H9 (cell line): ENCODE data around the gene RTN4R. TPM values are rescaled to one million over a fixed set of nuclear protein-coding genes. Genes with fewer than 3 reads are reported as not detected.

Source experiments
- DNase-seq: peaks from one replicate; pipeline ENCODE4 v3.0.0-alpha.2; 2017
- H2AFZ ChIP-seq: one replicate; pipeline ENCODE4 v1.6.1; 2013; ENCODE audit warnings: mild to moderate bottlenecking, low read length, control low read depth, moderate library complexity
- H2AK5ac ChIP-seq: 2 replicates; pipeline ENCODE4 v1.6.1; 2013; ENCODE audit warnings: low read length, control low read depth, mixed read lengths; ENCODE audit not compliant: insufficient read length
- H2BK120ac ChIP-seq: one replicate; pipeline ENCODE4 v1.6.1; 2013; ENCODE audit warnings: low read depth, mild to moderate bottlenecking, low read length, control low read depth, inconsistent platforms; ENCODE audit not compliant: poor library complexity, severe bottlenecking
- H2BK12ac ChIP-seq: 2 replicates; pipeline ENCODE4 v1.6.1; 2013; ENCODE audit warnings: low read length, control low read depth, mixed read lengths, low read depth; ENCODE audit not compliant: insufficient read length
- H2BK15ac ChIP-seq: 2 replicates; pipeline ENCODE4 v1.6.1; 2013; ENCODE audit warnings: low read depth, low read length, control low read depth
- H2BK20ac ChIP-seq: one replicate; pipeline ENCODE4 v1.6.1; 2013; ENCODE audit warnings: low read depth, mild to moderate bottlenecking, low read length, control low read depth, inconsistent platforms; ENCODE audit not compliant: poor library complexity, severe bottlenecking
- H2BK5ac ChIP-seq: 2 replicates; pipeline ENCODE4 v1.6.1; 2013; ENCODE audit warnings: low read length, control low read depth, mixed read lengths; ENCODE audit not compliant: insufficient read length
- H3K14ac ChIP-seq: 2 replicates; pipeline ENCODE4 v1.6.1; 2013; ENCODE audit warnings: low read length, control low read depth; ENCODE audit not compliant: insufficient read depth
- H3K18ac ChIP-seq: 2 replicates; pipeline ENCODE4 v1.6.1; 2013; ENCODE audit warnings: low read depth, mild to moderate bottlenecking, mixed read lengths, low read length, control low read depth; ENCODE audit not compliant: insufficient read length
- H3K23ac ChIP-seq: 2 replicates; pipeline ENCODE4 v1.6.1; 2013; ENCODE audit warnings: low read length, control low read depth, mixed read lengths, low read depth; ENCODE audit not compliant: insufficient read length
- H3K23me2 ChIP-seq: 2 replicates; pipeline ENCODE4 v1.6.1; 2013; ENCODE audit warnings: low read depth, mild to moderate bottlenecking, mixed read lengths, low read length, control low read depth; ENCODE audit not compliant: insufficient read length, poor library complexity, severe bottlenecking
- H3K27ac ChIP-seq: 2 replicates; pipeline ENCODE4 v1.5.1; 2013; ENCODE audit warnings: low read length, control low read depth, mixed read lengths, low read depth; ENCODE audit not compliant: insufficient read length
- H3K27me3 ChIP-seq: 2 replicates; pipeline ENCODE4 v1.6.1; 2013; ENCODE audit warnings: low read length, control low read depth, inconsistent platforms; ENCODE audit not compliant: insufficient read depth
- H3K4ac ChIP-seq: 2 replicates; pipeline ENCODE4 v1.6.1; 2013; ENCODE audit warnings: low read depth, mild to moderate bottlenecking, control low read depth, inconsistent platforms, low read length, moderate library complexity
- H3K4me1 ChIP-seq: 2 replicates; pipeline ENCODE4 v1.6.1; 2013; ENCODE audit warnings: low read length, control low read depth, inconsistent platforms; ENCODE audit not compliant: insufficient read depth
- H3K4me2 ChIP-seq: 2 replicates; pipeline ENCODE4 v1.6.1; 2013; ENCODE audit warnings: low read length, control low read depth, mixed read lengths; ENCODE audit not compliant: insufficient read length, insufficient read depth
- H3K56ac ChIP-seq: 2 replicates; pipeline ENCODE4 v1.6.1; 2013; ENCODE audit warnings: low read depth, mild to moderate bottlenecking, mixed read lengths, low read length, control low read depth; ENCODE audit not compliant: insufficient read length
- H3K79me1 ChIP-seq: 2 replicates; pipeline ENCODE4 v1.6.1; 2013; ENCODE audit warnings: low read depth, mild to moderate bottlenecking, moderate library complexity, low read length, control low read depth, inconsistent platforms; ENCODE audit not compliant: insufficient read depth, poor library complexity, severe bottlenecking
- H3K79me2 ChIP-seq: 2 replicates; pipeline ENCODE4 v1.6.1; 2013; ENCODE audit warnings: low read length, control low read depth, inconsistent platforms; ENCODE audit not compliant: insufficient read depth
- H3K9ac ChIP-seq: 2 replicates; pipeline ENCODE4 v1.6.1; 2013; ENCODE audit warnings: low read length, control low read depth, mixed read lengths; ENCODE audit not compliant: insufficient read length; ENCODE audit errors: extremely low read depth
- H3K9me3 ChIP-seq: one replicate; pipeline ENCODE4 v1.6.1; 2013; ENCODE audit warnings: low read depth, low read length, inconsistent platforms; ENCODE audit not compliant: control insufficient read depth
- H3T11ph ChIP-seq: one replicate; pipeline ENCODE4 v1.6.1; 2013; ENCODE audit warnings: mild to moderate bottlenecking, low read length, control low read depth, inconsistent platforms
- H4K20me1 ChIP-seq: one replicate; pipeline ENCODE4 v1.6.1; 2013; ENCODE audit not compliant: control insufficient read depth, insufficient read length, insufficient read depth
- H4K5ac ChIP-seq: 2 replicates; pipeline ENCODE4 v1.6.1; 2013; ENCODE audit warnings: low read depth, mild to moderate bottlenecking, mixed read lengths, low read length, control low read depth; ENCODE audit not compliant: insufficient read length
- H4K8ac ChIP-seq: replicated peaks from 2 replicates; pipeline ENCODE4 v1.6.1; 2013; ENCODE audit warnings: low read length, control low read depth, mixed read lengths, low read depth; ENCODE audit not compliant: insufficient read length
- H4K91ac ChIP-seq: 2 replicates; pipeline ENCODE4 v1.6.1; 2013; ENCODE audit warnings: low read depth, mild to moderate bottlenecking, moderate library complexity, mixed read lengths, low read length, control low read depth; ENCODE audit not compliant: insufficient read length
- H3K27ac Mint-ChIP-seq, 3 experiments: 2 replicates in 2 of 3; 3 replicates in 1 of 3; pipeline ENCODE4 v1.8.0; 2020 to 2021; ENCODE audit warnings: mixed read lengths in 3 of 3, mild to moderate bottlenecking in 1 of 3, moderate library complexity in 1 of 3
- H3K27me3 Mint-ChIP-seq: 2 replicates; pipeline ENCODE4 v1.8.0; 2021; ENCODE audit warnings: low read depth, mild to moderate bottlenecking, moderate library complexity, mixed read lengths
- H3K36me3 Mint-ChIP-seq, 3 experiments: 2 replicates in 2 of 3; 3 replicates in 1 of 3; pipeline ENCODE4 v1.8.0; 2020 to 2021; ENCODE audit warnings: low read depth in 3 of 3, mixed read lengths in 3 of 3; ENCODE audit not compliant: insufficient read depth in 1 of 3
- H3K4me1 Mint-ChIP-seq, 2 experiments: 2 replicates each; pipeline ENCODE4 v1.8.0; 2020; ENCODE audit warnings: mixed read lengths in 2 of 2
- H3K4me3 Mint-ChIP-seq, 2 experiments: 2 replicates in 1 of 2; 3 replicates in 1 of 2; pipeline ENCODE4 v1.8.0; 2020 to 2021; ENCODE audit warnings: mild to moderate bottlenecking in 2 of 2, mixed read lengths in 2 of 2, moderate library complexity in 1 of 2
- H3K9me3 Mint-ChIP-seq, 2 experiments: 2 replicates in 1 of 2; 3 replicates in 1 of 2; pipeline ENCODE4 v1.8.0; 2020; ENCODE audit warnings: mild to moderate bottlenecking in 2 of 2, mixed read lengths in 2 of 2, moderate library complexity in 1 of 2
- CTCF ChIP-seq: fragments of 200-600 bp; sonication (generic); conservative IDR thresholded peaks from 3 replicates; pipeline ENCODE4 v1.8.0; 2021; ENCODE audit warnings: antibody characterized with exemption, mild to moderate bottlenecking
- WGBS: extraction: QIAGEN DNeasy Blood & Tissue Kit; methylation state at CpG from one replicate; pipeline ENCODE4 v1.1.7; 2013; ENCODE audit warnings: missing lambda C conversion rate, low lambda C conversion rate, mixed read lengths; ENCODE audit not compliant: insufficient read length; ENCODE audit errors: extremely low coverage; 5-methylcytosine and 5-hydroxymethylcytosine counted together
- total RNA-seq: library from RNA; stranded (reverse); gene quantifications from 2 replicates; pipeline ENCODE4 v1.2.1, GENCODE V29; 2021

RTN4R gene
- total RNA-seq, 1 experiment from 2014 or later = 19.0 TPM

GRCh38 chr22:20194681-20195593, 73.2 kb downstream of the RTN4R start:
- no peak overlapping the region for H2BK12ac ChIP-seq
- H3K23me2 ChIP-seq = no peaks in the 10 kb centered on the region
- no peak overlapping the region for H3K14ac ChIP-seq
- H3K4ac ChIP-seq = no peak overlapping the region
- H2BK120ac ChIP-seq = no peak overlapping the region
- 0 out of 4 replicates have a peak, but pooled peaks cover 0 to 5% of the 10 kb centered on the region in 2 experiments for H3K4me1 Mint-ChIP-seq
- no peaks in the 10 kb centered on the region for H4K20me1 ChIP-seq
- H2AFZ ChIP-seq = no peak overlapping the region
- 0 out of 3 replicates have a peak, but pooled peaks have one; percentile 16 for TF ChIP-seq CTCF
- H4K8ac ChIP-seq = no peak overlapping the region
- no peak overlapping the region for H4K91ac ChIP-seq
- DNase-seq = no peak
- no peak overlapping the region for H3K27ac Mint-ChIP-seq
- H3K9ac ChIP-seq = no peak overlapping the region
- no peak overlapping the region for H2BK20ac ChIP-seq
- H3K27me3 ChIP-seq = no peaks in the 10 kb centered on the region
- no peak overlapping the region for H3K56ac ChIP-seq
- no peak overlapping the region for H3K18ac ChIP-seq
- H3K4me3 Mint-ChIP-seq = no peak overlapping the region
- WGBS = no CpG with 5 or more reads among the region's 15 CpGs
- no peak overlapping the region for H2AK5ac ChIP-seq
- no peak overlapping the region for H3K27ac ChIP-seq
- H2BK15ac ChIP-seq = no peak overlapping the region
- no peak overlapping the region for H4K5ac ChIP-seq
- no peak overlapping the region for H3T11ph ChIP-seq
- no peak overlapping the region for H3K23ac ChIP-seq
- H3K4me2 ChIP-seq = no peak overlapping the region
- peaks cover 2% of the 10 kb centered on the region for H3K27me3 Mint-ChIP-seq
- no peaks in the 10 kb centered on the region for H3K79me2 ChIP-seq
- H3K79me1 ChIP-seq = no peaks in the 10 kb centered on the region
- H3K9me3 ChIP-seq = no peaks in the 10 kb centered on the region
- no peak overlapping the region for H2BK5ac ChIP-seq
- H3K36me3 Mint-ChIP-seq = no peaks in the 10 kb centered on the region
- no peaks in the 10 kb centered on the region for H3K9me3 Mint-ChIP-seq
- H3K4me1 ChIP-seq = no peaks in the 10 kb centered on the region
